Uterus (tissue), 4 donors: ENCODE measurements around the gene SLFNL1. TPM values are rescaled to one million over a fixed set of nuclear protein-coding genes. Genes with fewer than 3 reads are reported as not detected.

Experiments used
- DNase-seq, 2 donors: peaks; one replicate each; pipeline ENCODE4 v3.0.0-alpha.2; 2019 to 2020
- H3K27ac ChIP-seq, 2 donors: fragments of 200-600 bp; sonication (generic); 1 replicate in 1 of 2; 2 replicates in 1 of 2; pipeline ENCODE4 v1.5.1; 2016 to 2018
- H3K27me3 ChIP-seq, 2 donors: fragments of 200-600 bp; sonication (generic); one replicate each; pipeline ENCODE4 v1.5.1; 2018 to 2019; ENCODE audit warnings: control low read depth in 1 of 2
- H3K36me3 ChIP-seq, 2 donors: fragments of 200-600 bp; sonication (generic); one replicate each; pipeline ENCODE4 v1.5.1; 2019; ENCODE audit warnings: control low read depth in 1 of 2
- H3K4me1 ChIP-seq, 2 donors: fragments of 200-600 bp; sonication (generic); one replicate each; pipeline ENCODE4 v1.5.1; 2018 to 2019; ENCODE audit warnings: control low read depth in 1 of 2
- H3K4me3 ChIP-seq, 2 donors: fragments of 200-600 bp; sonication (generic); 1 replicate in 1 of 2; 2 replicates in 1 of 2; pipeline ENCODE4 v1.5.1; 2018 to 2019; ENCODE audit warnings: mild to moderate bottlenecking in 1 of 2
- H3K9me3 ChIP-seq, 2 donors: fragments of 200-600 bp; sonication (generic); one replicate each; pipeline ENCODE4 v1.5.1; 2019; ENCODE audit warnings: control low read depth in 1 of 2
- POLR2A ChIP-seq, 2 donors: fragments of 450-650 bp; IDR thresholded peaks; one replicate each; pipeline ENCODE4 v1.6.1; 2016; ENCODE audit warnings: antibody characterized with exemption in 2 of 2, mild to moderate bottlenecking in 1 of 2, moderate library complexity in 1 of 2
- intact Hi-C: fragments of 100-400 bp; cut with DNase I; formaldehyde crosslinking; loops from one replicate; pipeline ENCODE4 v1.15.1; 2023; ENCODE audit warnings: low total_unique reads
- total RNA-seq, 4 donors: library from RNA; depleted of rRNA in 3 of 4; stranded (reverse); fragments of >200 nt in 3 of 4; gene quantifications; one replicate each; pipeline versions ENCODE4 v1.1.0 to v1.2.4, GENCODE V29; 2014 to 2023
- TF ChIP-seq, protein P1 (sequence below), 4 experiments: fragments of 200-600 bp in 2 of 4; fragments of 450-650 bp in 2 of 4; sonication (generic) in 2 of 4; IDR thresholded peaks; one replicate each; pipeline ENCODE4 v1.5.1; 2016 to 2019; ENCODE audit warnings: antibody characterized with exemption in 4 of 4, mild to moderate bottlenecking in 2 of 4, moderate library complexity in 1 of 4
- donor health status: DM: yes; HTN: yes; CAD: no.

SLFNL1 gene
- total RNA-seq, 4 donors from 2014 or later = 0.83 to 31.3 (median 1.6) TPM; not detected in 1

DNA sequence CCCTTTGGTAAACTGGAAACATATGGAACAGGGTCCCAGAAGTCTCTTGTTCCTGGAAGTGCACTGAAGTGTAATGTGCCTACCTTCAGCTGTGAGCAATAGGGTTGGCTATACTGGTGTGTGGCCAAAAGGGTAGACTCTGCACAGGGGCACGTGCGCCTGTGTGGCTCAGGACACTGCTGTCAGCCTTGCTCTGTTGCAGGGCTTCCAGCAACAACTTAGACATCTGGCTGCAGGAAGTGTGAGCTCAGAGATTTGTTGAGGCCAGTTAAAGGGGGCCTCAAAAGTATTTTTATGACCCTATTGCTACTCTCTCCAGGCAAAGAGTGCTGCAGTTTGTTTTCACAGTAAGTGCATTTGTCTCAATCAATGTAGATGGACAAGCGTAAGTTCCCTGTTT lies 34.6 kb downstream of the SLFNL1 start:
- no peak overlapping the region for H3K4me3 ChIP-seq
- no peaks in the 10 kb centered on the region for H3K36me3 ChIP-seq
- intact Hi-C loops = no loop called here
- peak overlapping the region; percentile 97 to 98 for H3K27ac ChIP-seq
- peaks cover 0 to 10% of the 10 kb centered on the region in 2 donors for H3K4me1 ChIP-seq
- no peaks in the 10 kb centered on the region for H3K9me3 ChIP-seq
- no peaks in the 10 kb centered on the region for H3K27me3 ChIP-seq
- no peak for TF ChIP-seq POLR2A (IDR thresholded peaks at IDR 0.05)
- TF ChIP-seq, protein P1, sequence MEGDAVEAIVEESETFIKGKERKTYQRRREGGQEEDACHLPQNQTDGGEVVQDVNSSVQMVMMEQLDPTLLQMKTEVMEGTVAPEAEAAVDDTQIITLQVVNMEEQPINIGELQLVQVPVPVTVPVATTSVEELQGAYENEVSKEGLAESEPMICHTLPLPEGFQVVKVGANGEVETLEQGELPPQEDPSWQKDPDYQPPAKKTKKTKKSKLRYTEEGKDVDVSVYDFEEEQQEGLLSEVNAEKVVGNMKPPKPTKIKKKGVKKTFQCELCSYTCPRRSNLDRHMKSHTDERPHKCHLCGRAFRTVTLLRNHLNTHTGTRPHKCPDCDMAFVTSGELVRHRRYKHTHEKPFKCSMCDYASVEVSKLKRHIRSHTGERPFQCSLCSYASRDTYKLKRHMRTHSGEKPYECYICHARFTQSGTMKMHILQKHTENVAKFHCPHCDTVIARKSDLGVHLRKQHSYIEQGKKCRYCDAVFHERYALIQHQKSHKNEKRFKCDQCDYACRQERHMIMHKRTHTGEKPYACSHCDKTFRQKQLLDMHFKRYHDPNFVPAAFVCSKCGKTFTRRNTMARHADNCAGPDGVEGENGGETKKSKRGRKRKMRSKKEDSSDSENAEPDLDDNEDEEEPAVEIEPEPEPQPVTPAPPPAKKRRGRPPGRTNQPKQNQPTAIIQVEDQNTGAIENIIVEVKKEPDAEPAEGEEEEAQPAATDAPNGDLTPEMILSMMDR (IDR thresholded peaks at IDR 0.05) = no peak
- no peak for DNase-seq

DNA sequence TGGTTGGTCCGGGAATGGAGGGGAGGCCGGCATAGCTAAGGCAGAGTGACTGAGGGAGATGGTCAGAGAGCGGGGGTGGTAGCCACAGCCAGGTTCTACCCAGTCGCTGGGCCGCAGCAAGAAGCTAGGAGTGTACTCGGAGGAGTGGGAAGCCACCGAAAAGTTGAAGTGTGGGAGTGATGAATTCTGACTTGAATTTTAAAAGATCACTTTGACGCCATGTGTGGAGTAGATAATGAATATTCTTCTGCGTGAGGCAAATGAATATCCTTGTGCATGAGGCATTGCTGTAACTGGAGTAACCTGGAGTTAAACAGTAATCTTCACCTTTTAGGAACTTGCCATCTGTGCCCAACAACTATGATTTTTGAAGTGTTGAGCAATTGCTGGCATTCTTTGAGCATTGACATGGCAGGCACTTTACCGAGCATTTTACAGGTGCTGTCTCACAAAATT lies 35.2 kb downstream of the SLFNL1 start:
- peaks cover 0 to 12% of the 10 kb centered on the region in 2 donors for H3K4me1 ChIP-seq
- intact Hi-C loops = no loop called here
- H3K27ac ChIP-seq = peak overlapping the region; percentile 97 to 98
- TF ChIP-seq POLR2A (IDR thresholded peaks at IDR 0.05) = no peak
- TF ChIP-seq, protein P1 (IDR thresholded peaks at IDR 0.05) = no peak
- DNase-seq = peak in 1 of 2 donors; percentile 26
- no peaks in the 10 kb centered on the region for H3K36me3 ChIP-seq
- no peak overlapping the region for H3K4me3 ChIP-seq
- H3K9me3 ChIP-seq = no peaks in the 10 kb centered on the region
- no peaks in the 10 kb centered on the region for H3K27me3 ChIP-seq

- Histone ChIP-seq H3K4me3 (no peak overlapping the region), H3K36me3 (no peaks in the 10 kb centered on the region), H3K27me3 (no peaks in the 10 kb centered on the region), H3K9me3 (no peaks in the 10 kb centered on the region), H3K27ac (peak overlapping the region; percentile 97 to 98), H3K4me1 (peaks cover 0 to 13% of the 10 kb centered on the region in 2 donors)
- DNase-seq = no peak
- TF ChIP-seq, protein P1 (IDR thresholded peaks at IDR 0.05) = no peak
- no peak for TF ChIP-seq POLR2A (IDR thresholded peaks at IDR 0.05)
- intact Hi-C loops = no loop called here
Measured at GRCh38 chr1:40985875-40986274, 35.6 kb downstream of the SLFNL1 start.

DNA sequence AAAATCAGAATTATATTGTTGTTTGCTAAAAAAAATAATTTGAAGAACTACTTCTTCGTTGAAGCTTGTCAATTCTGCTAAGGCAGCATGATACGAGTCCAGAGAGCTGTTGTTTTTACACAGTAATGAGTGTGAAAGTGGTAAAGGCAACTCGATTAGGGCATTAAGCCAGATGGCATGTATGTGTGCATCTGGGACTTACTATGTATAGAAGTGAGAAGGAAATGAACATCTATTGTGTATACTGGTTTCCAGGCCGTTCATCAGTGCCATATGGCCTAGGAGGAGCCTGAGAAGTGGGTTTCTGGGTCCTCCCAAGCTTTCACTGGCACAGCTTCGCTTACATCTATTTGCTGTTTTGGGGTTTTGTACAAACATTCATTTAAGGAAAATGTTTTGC lies 36.4 kb downstream of the SLFNL1 start:
- no peak for TF ChIP-seq POLR2A (IDR thresholded peaks at IDR 0.05)
- TF ChIP-seq, protein P1 (IDR thresholded peaks at IDR 0.05) = no peak
- no peak overlapping the region for H3K4me3 ChIP-seq
- peak overlapping the region; percentile 97 to 98 for H3K27ac ChIP-seq
- no peak for DNase-seq
- intact Hi-C loops = no loop called here
- H3K36me3 ChIP-seq = no peaks in the 10 kb centered on the region
- no peaks in the 10 kb centered on the region for H3K9me3 ChIP-seq
- peaks cover 0 to 13% of the 10 kb centered on the region in 2 donors for H3K4me1 ChIP-seq
- H3K27me3 ChIP-seq = no peaks in the 10 kb centered on the region

DNA sequence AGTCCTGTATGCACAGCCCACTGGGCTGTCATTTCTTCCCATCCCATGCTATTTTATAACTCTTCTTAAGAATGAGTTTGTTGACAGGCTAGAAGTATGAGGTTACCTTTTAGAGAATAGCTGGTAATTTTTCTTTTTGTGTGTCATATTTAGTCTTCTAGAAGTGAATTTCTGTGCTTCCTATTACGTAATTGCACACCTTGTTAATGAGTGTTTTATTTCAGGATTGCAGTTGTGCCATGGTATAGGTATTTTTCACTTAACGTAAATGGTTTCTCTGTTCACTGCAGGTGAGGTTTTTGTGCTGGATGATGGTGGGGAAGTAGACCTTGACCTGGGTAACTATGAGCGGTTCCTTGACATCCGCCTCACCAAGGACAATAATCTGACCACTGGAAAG lies 37.0 kb downstream of the SLFNL1 start:
- Histone ChIP-seq H3K4me1 (peaks cover 0 to 13% of the 10 kb centered on the region in 2 donors), H3K27ac (peak overlapping the region; percentile 97 to 98), H3K36me3 (no peaks in the 10 kb centered on the region), H3K9me3 (no peaks in the 10 kb centered on the region), H3K27me3 (no peaks in the 10 kb centered on the region), H3K4me3 (no peak overlapping the region)
- no peak for DNase-seq
- intact Hi-C loops = no loop called here
- TF ChIP-seq POLR2A (IDR thresholded peaks at IDR 0.05) = no peak
- TF ChIP-seq, protein P1 (IDR thresholded peaks at IDR 0.05) = no peak
